Astrocyte (in vitro differentiated cells and primary cell): ENCODE results near the gene EPHA2. TPM values are rescaled to one million over a fixed set of nuclear protein-coding genes. Genes with fewer than 3 reads are reported as not detected.

ENCODE experiments used
- DNase-seq: peaks from one replicate; pipeline ENCODE4 v3.0.0-alpha.2; 2010; ENCODE audit warnings: low read depth
- FAIRE-seq: peaks from 2 replicates; lab custom pipeline; 2011; peaks lifted over from hg19 to GRCh38; lab: Jason Lieb, UNC
- H2AFZ ChIP-seq: 2 replicates; pipeline ENCODE4 v1.6.0; 2012; ENCODE audit warnings: low read depth, low read length, inconsistent platforms
- H3K27ac ChIP-seq: 2 replicates; pipeline ENCODE4 v1.5.1; 2011; ENCODE audit warnings: low read depth, low read length, inconsistent platforms
- H3K27me3 ChIP-seq: 2 replicates; pipeline ENCODE4 v1.6.0; 2011; ENCODE audit warnings: low read length, inconsistent platforms; ENCODE audit not compliant: insufficient read depth
- H3K36me3 ChIP-seq: 2 replicates; pipeline ENCODE4 v1.5.1; 2011; ENCODE audit warnings: low read length, inconsistent platforms; ENCODE audit not compliant: insufficient read depth
- H3K4me1 ChIP-seq: 2 replicates; pipeline ENCODE4 v1.5.1; 2011; ENCODE audit warnings: low read length, inconsistent platforms; ENCODE audit not compliant: insufficient read depth
- H3K4me2 ChIP-seq: 2 replicates; pipeline ENCODE4 v1.6.0; 2012; ENCODE audit warnings: low read length, inconsistent platforms
- H3K4me3 ChIP-seq: 2 replicates; pipeline ENCODE4 v1.5.1; 2011; ENCODE audit warnings: low read depth, mild to moderate bottlenecking, low read length, inconsistent platforms; ENCODE audit not compliant: insufficient read depth
- H3K79me2 ChIP-seq: 2 replicates; pipeline ENCODE4 v1.6.0; 2012; ENCODE audit warnings: mild to moderate bottlenecking, low read length, inconsistent platforms; ENCODE audit not compliant: insufficient read depth
- H3K9ac ChIP-seq: 2 replicates; pipeline ENCODE4 v1.6.0; 2012; ENCODE audit warnings: mild to moderate bottlenecking, low read length, inconsistent platforms
- H3K9me3 ChIP-seq: 2 replicates; pipeline ENCODE4 v1.5.1; 2012; ENCODE audit warnings: low read depth, mild to moderate bottlenecking, low read length, inconsistent platforms; ENCODE audit not compliant: insufficient read depth
- H4K20me1 ChIP-seq: 2 replicates; pipeline ENCODE4 v1.6.0; 2012; ENCODE audit warnings: low read length, inconsistent platforms; ENCODE audit not compliant: insufficient read depth
- H3K27ac Mint-ChIP-seq: one replicate; pipeline ENCODE4 v1.8.0; 2021; ENCODE audit warnings: mild to moderate bottlenecking, mixed read lengths; ENCODE audit not compliant: unreplicated experiment
- H3K27me3 Mint-ChIP-seq: one replicate; pipeline ENCODE4 v1.8.0; 2021; ENCODE audit warnings: low read depth, mixed read lengths; ENCODE audit not compliant: unreplicated experiment
- H3K36me3 Mint-ChIP-seq: one replicate; pipeline ENCODE4 v1.8.0; 2021; ENCODE audit warnings: low read depth, mixed read lengths; ENCODE audit not compliant: unreplicated experiment
- H3K4me1 Mint-ChIP-seq: one replicate; pipeline ENCODE4 v1.8.0; 2021; ENCODE audit warnings: low read depth, mixed read lengths; ENCODE audit not compliant: unreplicated experiment
- H3K4me3 Mint-ChIP-seq: one replicate; pipeline ENCODE4 v1.8.0; 2021; ENCODE audit warnings: mild to moderate bottlenecking, moderate library complexity, mixed read lengths; ENCODE audit not compliant: unreplicated experiment
- H3K9me3 Mint-ChIP-seq: one replicate; pipeline ENCODE4 v1.8.0; 2021; ENCODE audit warnings: mild to moderate bottlenecking, mixed read lengths; ENCODE audit not compliant: unreplicated experiment
- CTCF ChIP-seq: IDR thresholded peaks from 2 replicates; pipeline ENCODE4 v1.5.1; 2011; ENCODE audit warnings: low read depth, mild to moderate bottlenecking, inconsistent platforms, low read length, moderate library complexity; ENCODE audit not compliant: insufficient read depth
- EZH2 ChIP-seq: IDR thresholded peaks from 2 replicates; pipeline ENCODE4 v1.6.1; 2012; ENCODE audit warnings: mild to moderate bottlenecking, low read length, inconsistent platforms; ENCODE audit not compliant: insufficient read depth
- total RNA-seq: library from RNA; stranded (reverse); gene quantifications from 2 replicates; pipeline ENCODE4 v1.2.1, GENCODE V29; 2021

EPHA2 gene
- total RNA-seq, 1 donor from 2014 or later = 140 TPM

DNA sequence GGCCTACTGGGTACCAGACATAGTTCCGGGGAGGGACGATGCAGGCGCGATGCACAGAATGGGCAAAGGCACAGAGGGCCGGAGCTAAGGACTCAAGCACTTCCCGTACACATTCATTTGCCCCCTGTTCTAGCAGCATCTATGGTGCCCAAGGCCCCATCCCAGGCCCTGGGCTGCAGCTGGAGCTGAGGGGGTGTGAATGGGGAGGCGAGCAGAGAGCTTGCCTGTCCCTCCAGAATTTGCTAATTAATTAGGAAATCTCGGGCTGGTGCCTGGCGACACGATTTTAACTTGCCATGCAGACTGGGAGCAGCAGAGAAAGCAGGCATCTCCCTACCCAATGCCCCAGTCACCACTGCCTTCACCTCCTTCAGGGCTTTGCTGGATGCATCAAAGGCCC, 35.9 kb downstream of the EPHA2 start:
- H3K9me3 Mint-ChIP-seq = no peaks in the 10 kb centered on the region
- no peak for DNase-seq
- peaks cover 26% of the 10 kb centered on the region for H3K4me1 ChIP-seq
- no peaks in the 10 kb centered on the region for H3K27me3 Mint-ChIP-seq
- no peak overlapping the region for H3K4me2 ChIP-seq
- peaks cover 8% of the 10 kb centered on the region for H3K36me3 ChIP-seq
- no peaks in the 10 kb centered on the region for H3K9me3 ChIP-seq
- H3K4me1 Mint-ChIP-seq = peaks cover 40% of the 10 kb centered on the region
- H3K27ac ChIP-seq = no peak overlapping the region
- TF ChIP-seq CTCF (no peak), EZH2 (no peak)
- no peaks in the 10 kb centered on the region for H3K27me3 ChIP-seq
- H3K9ac ChIP-seq = no peak overlapping the region
- no peak for FAIRE-seq
- H3K36me3 Mint-ChIP-seq = peaks cover 17% of the 10 kb centered on the region
- H3K27ac Mint-ChIP-seq = no peak overlapping the region
- peaks cover 29% of the 10 kb centered on the region for H4K20me1 ChIP-seq
- no peaks in the 10 kb centered on the region for H3K79me2 ChIP-seq
- H2AFZ ChIP-seq = no peak overlapping the region
- H3K4me3 ChIP-seq = no peak overlapping the region
- no peak overlapping the region for H3K4me3 Mint-ChIP-seq

- Histone ChIP-seq H3K9me3 (no peaks in the 10 kb centered on the region), H3K4me1 (peaks cover 26% of the 10 kb centered on the region), H3K79me2 (no peaks in the 10 kb centered on the region), H3K9ac (no peak overlapping the region), H3K27me3 (no peaks in the 10 kb centered on the region), H4K20me1 (peaks cover 25% of the 10 kb centered on the region), H3K4me3 (no peak overlapping the region), H3K27ac (no peak overlapping the region), H2AFZ (no peak overlapping the region), H3K4me2 (no peak overlapping the region), H3K36me3 (peaks cover 5% of the 10 kb centered on the region)
- H3K27me3 Mint-ChIP-seq = no peaks in the 10 kb centered on the region
- no peaks in the 10 kb centered on the region for H3K9me3 Mint-ChIP-seq
- H3K4me3 Mint-ChIP-seq = no peak overlapping the region
- TF ChIP-seq EZH2 (no peak), CTCF (no peak)
- no peak for DNase-seq
- no peak overlapping the region for H3K27ac Mint-ChIP-seq
- H3K4me1 Mint-ChIP-seq = peaks cover 40% of the 10 kb centered on the region
- no peak for FAIRE-seq
- H3K36me3 Mint-ChIP-seq = peaks cover 15% of the 10 kb centered on the region
Observed at GRCh38 chr1:16119504-16119903, 36.4 kb downstream of the EPHA2 start.

DNA sequence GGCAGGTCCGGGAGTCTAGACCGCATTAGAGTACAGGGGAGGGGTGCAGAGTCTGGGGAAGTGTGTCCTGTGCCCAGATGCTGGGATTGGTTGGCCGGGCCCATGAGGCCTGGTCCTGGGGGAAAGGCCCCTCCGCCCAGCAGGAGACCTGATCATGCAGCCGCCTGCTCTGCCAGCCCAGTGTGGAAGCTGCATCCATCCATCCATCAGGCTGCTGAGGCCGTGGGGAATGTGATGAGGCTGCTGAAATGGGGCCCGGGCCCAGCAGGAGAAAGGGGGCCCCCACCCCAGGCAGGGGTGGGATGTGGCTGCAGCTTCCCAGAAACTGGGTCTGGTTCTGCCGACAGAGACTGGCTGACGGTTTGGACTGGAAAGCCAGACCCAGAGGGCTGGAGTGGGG, 37.2 kb downstream of the EPHA2 start:
- H3K36me3 Mint-ChIP-seq = peaks cover 12% of the 10 kb centered on the region
- H3K27ac Mint-ChIP-seq = no peak overlapping the region
- H3K36me3 ChIP-seq = peaks cover 2% of the 10 kb centered on the region
- no peak overlapping the region for H2AFZ ChIP-seq
- FAIRE-seq (no peak), DNase-seq (no peak)
- TF ChIP-seq EZH2 = no peak
- TF ChIP-seq CTCF = no peak
- H3K79me2 ChIP-seq = no peaks in the 10 kb centered on the region
- H3K4me2 ChIP-seq = no peak overlapping the region
- H3K27me3 Mint-ChIP-seq = no peaks in the 10 kb centered on the region
- H3K4me3 ChIP-seq = no peak overlapping the region
- H3K4me3 Mint-ChIP-seq = no peak overlapping the region
- H3K4me1 Mint-ChIP-seq = peaks cover 37% of the 10 kb centered on the region
- H3K4me1 ChIP-seq = peaks cover 26% of the 10 kb centered on the region
- no peaks in the 10 kb centered on the region for H3K9me3 Mint-ChIP-seq
- H3K9ac ChIP-seq = no peak overlapping the region
- no peak overlapping the region for H3K27ac ChIP-seq
- no peaks in the 10 kb centered on the region for H3K9me3 ChIP-seq
- no peaks in the 10 kb centered on the region for H3K27me3 ChIP-seq
- peaks cover 20% of the 10 kb centered on the region for H4K20me1 ChIP-seq
